ENCODE results near the gene ARMH4. TPM values are rescaled to one million over a fixed set of nuclear protein-coding genes. Genes with fewer than 3 reads are reported as not detected.
"Not testable (repeated sequence)": the region's sequence is repeated elsewhere in the genome, so short reads cannot be mapped to it uniquely, and the experiment has no call there.

The ARMH4 gene
- total RNA-seq, 1 donor from 2014 or later, result 99.4 TPM

DNA sequence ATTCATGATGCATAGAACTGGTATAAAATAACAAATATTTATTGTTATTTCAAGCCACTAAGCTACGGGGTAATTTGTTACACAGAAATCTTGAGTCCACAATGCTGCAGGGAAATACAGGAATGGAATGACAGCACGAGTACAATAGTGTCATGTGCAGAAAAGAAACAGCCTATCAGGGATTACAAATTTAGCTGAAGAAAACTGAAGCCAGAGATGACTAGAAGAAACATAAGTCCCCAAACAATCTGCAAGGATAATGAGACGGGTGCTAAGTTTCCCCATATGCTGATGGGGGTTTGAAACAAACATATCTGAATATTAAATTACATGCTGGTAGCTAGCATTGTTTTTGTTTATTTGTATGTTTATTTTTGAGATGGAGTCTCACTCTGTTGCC is 8.9 kb downstream of the ARMH4 start:
- no peak for DNase-seq

- DNase-seq, result no peak
Observed at GRCh38 chr14:58141893-58142292, 10.1 kb downstream of the ARMH4 start.

GRCh38 chr14:58138714-58139482 is 13.1 kb downstream of the ARMH4 start:
- DNase-seq, result no peak

- DNase-seq, result no peak
Observed at GRCh38 chr14:58138031-58138713, 13.8 kb downstream of the ARMH4 start.

- DNase-seq, result no peak
Observed at GRCh38 chr14:58133739-58134138, 18.3 kb downstream of the ARMH4 start.

DNA sequence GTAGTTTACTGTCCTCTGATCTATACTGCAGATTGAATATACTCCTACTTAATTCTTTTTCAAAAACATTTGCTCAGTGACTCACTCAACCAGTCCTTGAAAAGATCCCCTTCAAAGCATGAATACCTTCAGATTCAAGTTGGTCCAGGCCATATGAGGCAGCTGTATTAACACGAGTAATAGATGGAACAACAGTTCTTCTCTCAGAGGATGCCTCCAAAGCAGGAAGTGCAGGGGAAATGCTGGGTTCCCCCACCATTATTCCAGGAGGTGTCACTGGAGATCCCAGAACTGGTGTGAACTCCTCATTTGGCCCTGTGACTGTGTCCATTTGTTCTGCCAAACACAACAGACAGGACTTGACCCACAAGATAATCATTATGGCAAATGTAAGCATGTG is 20.6 kb downstream of the ARMH4 start:
- no peak for DNase-seq

GRCh38 chr14:58130116-58130782 is 21.8 kb downstream of the ARMH4 start:
- DNase-seq, result no peak

DNA sequence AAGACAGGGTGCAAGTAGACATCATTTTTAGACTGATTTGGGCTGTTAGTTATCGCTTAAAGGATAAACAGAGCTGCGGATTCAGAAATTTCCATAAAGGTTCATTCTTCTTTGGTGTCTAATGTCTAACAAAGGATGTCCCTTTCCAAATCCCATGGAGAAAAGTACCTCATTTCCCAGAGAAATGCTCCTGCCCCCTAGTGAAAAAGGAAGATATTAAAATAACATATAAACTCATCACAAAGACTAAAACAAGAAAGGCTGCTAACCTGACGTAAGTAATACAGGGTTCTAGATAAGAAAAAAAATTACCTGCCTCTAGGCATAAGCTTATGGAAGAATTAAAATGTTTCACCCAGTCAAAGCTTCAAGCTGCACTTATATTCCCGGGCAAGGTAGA is 22.8 kb downstream of the ARMH4 start:
- DNase-seq, result no peak

DNA sequence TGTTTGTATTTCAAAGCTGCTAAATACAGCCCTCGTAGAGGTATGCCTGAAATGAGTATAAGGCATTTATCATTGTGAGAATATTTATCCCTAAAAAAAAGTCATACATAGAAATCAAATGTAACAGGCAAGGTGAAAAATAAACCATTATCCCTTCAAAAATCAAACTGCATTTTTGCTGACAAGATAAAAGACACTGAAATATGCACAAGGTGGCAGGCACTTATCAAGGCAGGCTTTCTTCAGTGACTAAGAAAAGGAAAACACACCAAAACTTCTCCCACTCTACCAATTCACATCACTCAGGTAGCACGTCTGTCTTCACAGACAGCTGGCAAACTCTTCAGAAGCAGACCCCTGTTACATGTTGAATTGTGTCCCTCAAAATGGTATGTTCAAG is 23.6 kb downstream of the ARMH4 start:
- DNase-seq, result no peak

DNA sequence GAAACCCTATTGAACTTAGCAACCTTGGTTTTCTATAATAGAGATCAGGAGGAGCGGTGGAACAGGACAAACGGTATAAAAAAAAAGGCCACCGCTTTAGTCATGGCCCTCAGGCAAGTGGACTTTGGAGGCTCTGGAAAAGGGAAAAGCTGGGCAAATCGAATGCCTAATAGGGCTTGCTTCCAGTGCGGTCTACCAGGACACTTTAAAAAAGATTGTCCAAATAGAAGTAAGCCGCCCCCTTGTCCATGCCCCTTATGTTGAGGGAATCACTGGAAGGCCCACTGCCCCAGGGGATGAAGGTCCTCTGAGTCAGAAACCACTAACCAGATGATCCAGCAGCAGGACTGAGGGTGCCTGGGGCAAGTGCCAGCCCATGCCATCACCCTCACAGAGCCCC is 29.5 kb downstream of the ARMH4 start:
- not testable (repeated sequence) for DNase-seq

GRCh38 chr14:58121530-58122186 is 30.4 kb downstream of the ARMH4 start:
- DNase-seq, result no peak

DNA sequence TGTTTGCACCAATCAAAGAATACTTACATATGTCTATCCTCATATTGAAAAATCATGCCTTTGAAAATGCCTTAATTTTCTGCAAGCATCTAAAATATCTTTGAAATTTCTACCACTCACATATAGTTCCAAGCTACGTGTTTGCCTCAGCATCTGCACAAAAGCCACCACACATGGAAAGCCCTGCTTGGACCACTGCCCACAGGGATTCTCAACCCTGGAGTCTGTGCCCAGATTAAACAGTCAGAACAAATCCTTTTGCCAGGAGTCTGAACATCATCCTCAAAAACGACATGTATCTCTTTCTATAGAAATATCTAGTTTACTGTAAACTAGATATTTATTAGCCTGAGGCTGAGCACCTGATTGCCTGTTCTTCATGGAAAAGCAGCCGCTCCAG is 32.6 kb downstream of the ARMH4 start:
- DNase-seq, result no peak

DNA sequence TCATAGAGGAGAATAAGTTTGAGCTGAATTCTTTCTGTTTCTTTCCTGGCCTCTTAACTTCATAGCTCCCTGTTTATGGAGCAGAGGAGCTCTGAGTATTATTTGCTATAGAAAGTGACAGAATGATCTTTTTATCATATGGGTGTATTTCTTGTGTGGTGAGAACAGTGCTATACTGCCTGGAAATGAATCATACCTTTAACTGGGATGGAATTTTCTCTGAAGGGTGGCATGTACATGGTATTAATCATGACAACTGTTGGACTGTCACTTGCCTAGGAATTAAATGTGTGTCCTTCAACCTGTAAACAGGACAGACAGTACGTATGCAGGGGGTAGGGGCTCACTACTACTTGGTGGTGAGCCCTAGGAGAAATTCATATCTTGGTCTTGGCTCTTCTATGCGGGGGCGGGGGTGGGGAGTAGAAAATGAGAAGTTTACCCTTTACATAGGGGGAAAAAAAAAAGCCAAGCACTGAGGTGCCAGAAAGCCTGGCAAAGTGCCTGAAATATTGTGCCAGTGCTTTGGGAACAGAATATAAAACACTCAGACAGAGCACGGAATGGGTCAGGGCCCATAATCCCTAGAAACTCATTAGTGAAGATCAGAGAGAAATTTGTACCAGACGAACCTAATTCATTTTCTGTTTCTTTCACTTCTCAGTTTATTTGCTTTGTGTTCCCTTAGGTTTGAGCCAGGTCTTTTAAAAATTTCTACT is 33.8 kb downstream of the ARMH4 start:
- DNase-seq, result no peak

GRCh38 chr14:58109744-58110143 is 42.3 kb downstream of the ARMH4 start:
- no peak for DNase-seq

- DNase-seq, result no peak
Observed at GRCh38 chr14:58108717-58109116, 43.3 kb downstream of the ARMH4 start.

GRCh38 chr14:58107947-58108552 is 44.0 kb downstream of the ARMH4 start:
- no peak for DNase-seq

DNA sequence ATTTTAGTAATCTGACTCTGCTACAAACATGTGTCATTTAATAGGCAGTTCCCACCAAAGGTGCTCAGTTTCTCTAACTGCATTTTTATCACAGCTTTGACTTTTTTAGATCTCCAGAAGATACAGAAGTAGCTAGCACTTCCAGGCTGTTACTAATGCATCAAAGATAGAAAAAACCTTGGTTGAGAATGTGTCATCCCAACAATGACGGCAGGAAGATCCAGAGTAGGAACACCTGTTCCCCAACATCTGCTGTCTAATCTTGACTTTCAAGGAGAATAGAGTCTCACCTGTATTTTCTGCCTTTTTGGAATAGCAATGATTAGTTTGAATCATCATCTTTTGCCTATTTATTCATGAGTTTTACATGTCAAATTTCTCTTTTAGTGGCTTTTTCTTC is 45.0 kb downstream of the ARMH4 start:
- no peak for DNase-seq

- DNase-seq, result no peak
Observed at GRCh38 chr14:58106446-58106845, 45.6 kb downstream of the ARMH4 start.

DNA sequence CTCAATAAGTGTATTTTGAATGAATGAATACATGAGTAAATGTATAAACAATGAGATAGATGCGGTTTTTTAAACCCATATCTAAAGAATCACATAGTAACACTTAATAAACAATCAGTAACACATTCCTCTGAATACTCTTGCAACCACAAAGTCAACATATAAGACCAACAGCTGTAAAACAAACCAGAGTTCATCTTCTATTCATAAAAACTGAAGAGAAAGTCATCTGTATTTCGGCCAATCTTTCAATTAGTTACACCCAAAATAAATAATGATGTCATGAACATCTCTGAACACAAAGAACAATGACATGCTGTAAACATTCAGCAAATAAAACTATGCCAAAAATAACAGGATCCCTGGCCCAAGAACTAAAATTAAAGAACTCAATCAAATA is 47.2 kb downstream of the ARMH4 start:
- no peak for DNase-seq

- DNase-seq, result no peak
Observed at GRCh38 chr14:58100735-58101368, 51.2 kb downstream of the ARMH4 start.

DNA sequence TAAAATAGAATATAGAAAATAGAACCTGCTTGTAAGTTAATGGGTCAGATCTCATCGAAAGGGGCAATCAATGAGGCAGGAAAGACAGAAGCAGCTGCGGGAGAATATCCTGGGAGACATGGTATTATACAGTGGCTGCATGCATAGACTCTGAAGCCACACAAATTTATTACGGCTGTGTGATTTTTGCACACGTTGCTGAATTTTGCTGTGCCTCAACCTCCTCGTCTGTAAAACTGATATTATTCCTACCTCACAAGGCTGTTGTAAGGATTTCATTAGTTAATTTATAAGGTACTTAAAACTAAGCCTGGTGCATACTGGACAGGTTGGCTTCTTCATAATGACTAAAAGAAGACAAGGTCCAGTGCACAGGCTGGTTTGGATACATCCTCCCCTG is 52.3 kb downstream of the ARMH4 start:
- no peak for DNase-seq

All from occipital lobe (tissue), 2 donors.